HepG2 (cell line): Measurements from ENCODE around the gene CPXM1. TPM values are rescaled to one million over a fixed set of nuclear protein-coding genes. Genes with fewer than 3 reads are reported as not detected.
A peak's percentile ranks its signal among the peaks of the same experiment; 100 is the strongest.

Source experiments
- ATF7 ChIP-seq, 2 experiments: fragments of 450-650 bp in 1 of 2; sonication (generic) in 1 of 2; formaldehyde crosslinking in 1 of 2; IDR thresholded peaks; 2 replicates each; pipeline versions ENCODE4 v1.4.0 to v1.6.1; 2016 to 2020; ENCODE audit warnings: antibody characterized with exemption in 1 of 2, mild to moderate bottlenecking in 1 of 2, missing genetic modification reagents in 1 of 2
- ATM ChIP-seq: fragments of 450-650 bp; IDR thresholded peaks from 2 replicates; pipeline ENCODE4 v1.7.1; 2017; ENCODE audit warnings: mild to moderate bottlenecking, borderline replicate concordance
- FOXC1 ChIP-seq: sonication (generic); formaldehyde crosslinking; IDR thresholded peaks from 2 replicates; pipeline ENCODE4 v1.8.0; 2022; ENCODE audit warnings: mild to moderate bottlenecking, missing genetic modification reagents, borderline replicate concordance
- FOXO1 ChIP-seq: sonication (generic); formaldehyde crosslinking; IDR thresholded peaks from 2 replicates; pipeline ENCODE4 v1.4.0; 2020; ENCODE audit warnings: missing genetic modification reagents
- GTF2F1 ChIP-seq: fragments of 150-350 bp; IDR thresholded peaks from 2 replicates; pipeline ENCODE4 v1.6.1; 2014; ENCODE audit warnings: low read length
- HDAC1 ChIP-seq: sonication (generic); formaldehyde crosslinking; IDR thresholded peaks from 2 replicates; pipeline ENCODE4 v1.5.1; 2020; ENCODE audit warnings: mild to moderate bottlenecking, missing genetic modification reagents
- IRF2 ChIP-seq: IDR thresholded peaks from 2 replicates; pipeline ENCODE4 v1.6.1; 2018; ENCODE audit warnings: missing genetic modification reagents, missing compliant biosample characterization
- IRX3 ChIP-seq: sonication (generic); formaldehyde crosslinking; IDR thresholded peaks from 2 replicates; pipeline ENCODE4 v1.8.1; 2023; ENCODE audit warnings: mild to moderate bottlenecking, low read depth, missing genetic modification reagents, borderline replicate concordance
- KDM5A ChIP-seq: fragments of 200-600 bp; sonication (generic); IDR thresholded peaks from 2 replicates; pipeline ENCODE4 v1.7.0; 2018; ENCODE audit warnings: antibody characterized with exemption, mild to moderate bottlenecking, low read length, borderline replicate concordance
- KLF12 ChIP-seq: sonication (generic); formaldehyde crosslinking; IDR thresholded peaks from 2 replicates; pipeline ENCODE4 v1.4.0; 2020; ENCODE audit warnings: missing genetic modification reagents, borderline replicate concordance
- MTA3 ChIP-seq: sonication (generic); formaldehyde crosslinking; IDR thresholded peaks from 2 replicates; pipeline ENCODE4 v1.4.0; 2020; ENCODE audit warnings: missing genetic modification reagents
- PAWR ChIP-seq: sonication (generic); formaldehyde crosslinking; IDR thresholded peaks from 2 replicates; pipeline ENCODE4 v1.4.0; 2020; ENCODE audit warnings: missing genetic modification reagents, mild to moderate bottlenecking, borderline replicate concordance
- PCBP2 ChIP-seq: fragments of 200-400 bp; formaldehyde crosslinking; optimal IDR thresholded peaks from 2 replicates; pipeline ENCODE3; 2018; ENCODE audit warnings: low read length, low read depth; ENCODE audit not compliant: poor library complexity, severe bottlenecking
- PHF20 ChIP-seq: sonication (generic); formaldehyde crosslinking; IDR thresholded peaks from 2 replicates; pipeline ENCODE4 v1.5.0; 2020; ENCODE audit warnings: mild to moderate bottlenecking, missing genetic modification reagents
- POLR2AphosphoS2 ChIP-seq: IDR thresholded peaks from 2 replicates; pipeline ENCODE4 v1.6.1; 2011; ENCODE audit warnings: low read depth, low read length, improper control_type of control experiment
- ZNF501 ChIP-seq: sonication (generic); formaldehyde crosslinking; IDR thresholded peaks from 2 replicates; pipeline ENCODE4 v1.5.1; 2020; ENCODE audit warnings: mild to moderate bottlenecking, moderate library complexity, missing genetic modification reagents
- ZNF777 ChIP-seq: sonication (generic); formaldehyde crosslinking; IDR thresholded peaks from 2 replicates; pipeline ENCODE4 v1.4.0; 2020; ENCODE audit warnings: missing genetic modification reagents
- ZSCAN30 ChIP-seq: sonication (generic); formaldehyde crosslinking; IDR thresholded peaks from 2 replicates; pipeline ENCODE4 v1.5.0; 2020; ENCODE audit warnings: mild to moderate bottlenecking, missing genetic modification reagents
- polyA plus RNA-seq, 8 experiments: library from polyadenylated mRNA; depleted of rRNA in 3 of 8; stranded (reverse) in 7 of 8; unstranded in 1 of 8; fragments of >200 nt; fragmentation: Illumina TruSeq in 4 of 8; extraction: Trizol in 4 of 8; gene quantifications; 2 replicates each; pipeline versions ENCODE4 v1.2.1 to v1.2.3, GENCODE V29; 2011 to 2016; ENCODE audit warnings: low read depth in 4 of 8, missing spikeins in 1 of 8, mixed read lengths in 1 of 8; ENCODE audit not compliant: insufficient read depth in 1 of 8
- total RNA-seq, 5 experiments: library from RNA; depleted of rRNA; stranded (reverse); fragments of >200 nt; fragmentation: Illumina TruSeq; extraction: Trizol; gene quantifications; 2 replicates each; pipeline ENCODE4 v1.2.3, GENCODE V29; 2016; ENCODE audit warnings: low read depth in 1 of 5
- TF ChIP-seq, protein P1 (sequence below): sonication (generic); formaldehyde crosslinking; IDR thresholded peaks from 2 replicates; pipeline ENCODE4 v1.5.0; 2020; ENCODE audit warnings: missing genetic modification reagents
- TF ChIP-seq, protein P2 (sequence below): sonication (generic); formaldehyde crosslinking; IDR thresholded peaks from 2 replicates; pipeline ENCODE4 v1.8.1; 2023; ENCODE audit warnings: missing genetic modification reagents, inconsistent platforms, borderline replicate concordance
- TF ChIP-seq, protein P3 (sequence below): sonication (generic); formaldehyde crosslinking; IDR thresholded peaks from 2 replicates; pipeline ENCODE4 v1.4.0; 2020; ENCODE audit warnings: missing genetic modification reagents, borderline replicate concordance
- TF ChIP-seq, protein P4 (sequence below): sonication (generic); formaldehyde crosslinking; IDR thresholded peaks from 2 replicates; pipeline ENCODE4; 2020; ENCODE audit warnings: missing genetic modification reagents, mild to moderate bottlenecking, borderline replicate concordance

The CPXM1 gene
- total and polyA plus RNA-seq, 2 of the 13 experiments (the other 11 are each of a cell fraction or from before 2014, with no cell fraction given) = 0.07 TPM; not detected in 1

DNA sequence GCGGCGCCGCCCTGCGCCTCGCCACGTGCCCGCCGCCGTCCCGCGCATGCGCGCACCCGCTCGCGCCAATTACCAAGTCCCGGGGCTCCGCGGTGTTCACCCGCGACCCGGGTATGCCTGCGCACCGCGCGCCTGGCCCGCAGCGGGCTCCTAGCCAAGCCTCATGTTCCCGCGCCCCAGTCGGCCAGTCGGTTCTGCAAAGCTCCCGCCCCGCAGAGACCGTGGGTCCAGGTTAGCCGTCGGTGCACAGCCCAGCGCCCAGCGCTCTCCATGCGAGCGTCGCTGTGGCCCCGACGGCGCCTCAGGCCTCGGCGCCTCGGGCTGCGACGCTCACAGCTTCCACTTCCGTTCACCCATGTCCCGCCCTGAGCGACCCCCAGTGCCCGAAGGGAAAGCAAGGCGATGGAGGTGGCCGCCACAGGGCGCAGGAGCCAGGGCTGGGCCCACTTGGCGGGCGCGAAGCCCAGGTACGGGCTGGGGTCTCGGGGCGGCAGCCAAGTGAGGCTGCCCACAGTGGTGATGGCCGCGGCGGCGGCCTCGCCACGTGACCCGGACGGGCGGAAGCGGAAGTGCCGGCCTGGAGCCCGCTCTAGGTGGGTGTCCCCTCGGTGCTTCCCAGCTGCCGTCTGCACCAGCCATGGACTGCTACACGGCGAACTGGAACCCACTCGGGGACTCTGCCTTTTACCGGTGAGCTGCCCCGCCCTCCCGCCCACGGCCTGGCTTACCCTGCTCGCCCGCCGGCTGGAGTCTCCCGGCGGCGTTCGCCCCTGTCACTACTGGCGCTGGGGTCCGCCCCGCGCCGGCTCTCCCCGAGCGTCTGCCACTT, 39.9 kb upstream of the CPXM1 start, which contains the start of the genes PCED1A and VPS16 (continued):
- TF ChIP-seq HDAC1 (CRISPR knock-in tag) = peak; percentile 97
- TF ChIP-seq, protein P1, sequence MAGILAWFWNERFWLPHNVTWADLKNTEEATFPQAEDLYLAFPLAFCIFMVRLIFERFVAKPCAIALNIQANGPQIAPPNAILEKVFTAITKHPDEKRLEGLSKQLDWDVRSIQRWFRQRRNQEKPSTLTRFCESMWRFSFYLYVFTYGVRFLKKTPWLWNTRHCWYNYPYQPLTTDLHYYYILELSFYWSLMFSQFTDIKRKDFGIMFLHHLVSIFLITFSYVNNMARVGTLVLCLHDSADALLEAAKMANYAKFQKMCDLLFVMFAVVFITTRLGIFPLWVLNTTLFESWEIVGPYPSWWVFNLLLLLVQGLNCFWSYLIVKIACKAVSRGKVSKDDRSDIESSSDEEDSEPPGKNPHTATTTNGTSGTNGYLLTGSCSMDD = peak; percentile 95; the same call in 1 of the 2 replicates
- TF ChIP-seq POLR2AphosphoS2 = no peak
- peak; percentile 96 for TF ChIP-seq KLF12 (CRISPR knock-in tag)
- no peak for TF ChIP-seq PCBP2
- TF ChIP-seq PHF20 (CRISPR knock-in tag) = peak; percentile 97
- TF ChIP-seq FOXC1 (CRISPR knock-in tag) = peak; percentile 99
- TF ChIP-seq MTA3 (CRISPR knock-in tag) = peak; percentile 92; the same call in 1 of the 2 replicates
- TF ChIP-seq FOXO1 (CRISPR knock-in tag) = peak; percentile 66
- TF ChIP-seq ZNF777 (CRISPR knock-in tag) = peak; percentile 100
- TF ChIP-seq, protein P2, sequence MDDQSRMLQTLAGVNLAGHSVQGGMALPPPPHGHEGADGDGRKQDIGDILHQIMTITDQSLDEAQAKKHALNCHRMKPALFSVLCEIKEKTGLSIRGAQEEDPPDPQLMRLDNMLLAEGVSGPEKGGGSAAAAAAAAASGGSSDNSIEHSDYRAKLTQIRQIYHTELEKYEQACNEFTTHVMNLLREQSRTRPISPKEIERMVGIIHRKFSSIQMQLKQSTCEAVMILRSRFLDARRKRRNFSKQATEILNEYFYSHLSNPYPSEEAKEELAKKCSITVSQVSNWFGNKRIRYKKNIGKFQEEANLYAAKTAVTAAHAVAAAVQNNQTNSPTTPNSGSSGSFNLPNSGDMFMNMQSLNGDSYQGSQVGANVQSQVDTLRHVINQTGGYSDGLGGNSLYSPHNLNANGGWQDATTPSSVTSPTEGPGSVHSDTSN (CRISPR knock-in tag) = peak; percentile 95
- no peak for TF ChIP-seq ATF7 (IDR thresholded peaks at IDR 0.05)
- TF ChIP-seq ATF7 (CRISPR knock-in tag; IDR thresholded peaks at IDR 0.05) = peak; percentile 79; the same call in 1 of the 2 replicates
- no peak for TF ChIP-seq ATM
- TF ChIP-seq IRF2 (CRISPR knock-in tag) = peak; percentile 91
- TF ChIP-seq, protein P3, sequence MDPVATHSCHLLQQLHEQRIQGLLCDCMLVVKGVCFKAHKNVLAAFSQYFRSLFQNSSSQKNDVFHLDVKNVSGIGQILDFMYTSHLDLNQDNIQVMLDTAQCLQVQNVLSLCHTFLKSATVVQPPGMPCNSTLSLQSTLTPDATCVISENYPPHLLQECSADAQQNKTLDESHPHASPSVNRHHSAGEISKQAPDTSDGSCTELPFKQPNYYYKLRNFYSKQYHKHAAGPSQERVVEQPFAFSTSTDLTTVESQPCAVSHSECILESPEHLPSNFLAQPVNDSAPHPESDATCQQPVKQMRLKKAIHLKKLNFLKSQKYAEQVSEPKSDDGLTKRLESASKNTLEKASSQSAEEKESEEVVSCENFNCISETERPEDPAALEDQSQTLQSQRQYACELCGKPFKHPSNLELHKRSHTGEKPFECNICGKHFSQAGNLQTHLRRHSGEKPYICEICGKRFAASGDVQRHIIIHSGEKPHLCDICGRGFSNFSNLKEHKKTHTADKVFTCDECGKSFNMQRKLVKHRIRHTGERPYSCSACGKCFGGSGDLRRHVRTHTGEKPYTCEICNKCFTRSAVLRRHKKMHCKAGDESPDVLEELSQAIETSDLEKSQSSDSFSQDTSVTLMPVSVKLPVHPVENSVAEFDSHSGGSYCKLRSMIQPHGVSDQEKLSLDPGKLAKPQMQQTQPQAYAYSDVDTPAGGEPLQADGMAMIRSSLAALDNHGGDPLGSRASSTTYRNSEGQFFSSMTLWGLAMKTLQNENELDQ = peak; percentile 84
- TF ChIP-seq ZSCAN30 (CRISPR knock-in tag) = no peak
- TF ChIP-seq IRX3 (CRISPR knock-in tag) = peak; percentile 99
- TF ChIP-seq, protein P4, sequence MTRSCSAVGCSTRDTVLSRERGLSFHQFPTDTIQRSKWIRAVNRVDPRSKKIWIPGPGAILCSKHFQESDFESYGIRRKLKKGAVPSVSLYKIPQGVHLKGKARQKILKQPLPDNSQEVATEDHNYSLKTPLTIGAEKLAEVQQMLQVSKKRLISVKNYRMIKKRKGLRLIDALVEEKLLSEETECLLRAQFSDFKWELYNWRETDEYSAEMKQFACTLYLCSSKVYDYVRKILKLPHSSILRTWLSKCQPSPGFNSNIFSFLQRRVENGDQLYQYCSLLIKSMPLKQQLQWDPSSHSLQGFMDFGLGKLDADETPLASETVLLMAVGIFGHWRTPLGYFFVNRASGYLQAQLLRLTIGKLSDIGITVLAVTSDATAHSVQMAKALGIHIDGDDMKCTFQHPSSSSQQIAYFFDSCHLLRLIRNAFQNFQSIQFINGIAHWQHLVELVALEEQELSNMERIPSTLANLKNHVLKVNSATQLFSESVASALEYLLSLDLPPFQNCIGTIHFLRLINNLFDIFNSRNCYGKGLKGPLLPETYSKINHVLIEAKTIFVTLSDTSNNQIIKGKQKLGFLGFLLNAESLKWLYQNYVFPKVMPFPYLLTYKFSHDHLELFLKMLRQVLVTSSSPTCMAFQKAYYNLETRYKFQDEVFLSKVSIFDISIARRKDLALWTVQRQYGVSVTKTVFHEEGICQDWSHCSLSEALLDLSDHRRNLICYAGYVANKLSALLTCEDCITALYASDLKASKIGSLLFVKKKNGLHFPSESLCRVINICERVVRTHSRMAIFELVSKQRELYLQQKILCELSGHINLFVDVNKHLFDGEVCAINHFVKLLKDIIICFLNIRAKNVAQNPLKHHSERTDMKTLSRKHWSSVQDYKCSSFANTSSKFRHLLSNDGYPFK (CRISPR knock-in tag) = peak; percentile 84
- peak; percentile 98 for TF ChIP-seq ZNF501
- no peak for TF ChIP-seq KDM5A
- TF ChIP-seq PAWR (CRISPR knock-in tag) = peak; percentile 95; the same call in 1 of the 2 replicates
- peak; percentile 48; the same call in 1 of the 2 replicates for TF ChIP-seq GTF2F1
